ENCODE measurements around the gene TGOLN2. TPM values are rescaled to one million over a fixed set of nuclear protein-coding genes. Genes with fewer than 3 reads are reported as not detected.

Gene TGOLN2
- total RNA-seq, 1 donor from 2014 or later = 59.9 TPM

GRCh38 chr2:85277416-85278158 is 50.2 kb downstream of the TGOLN2 start:
- ATAC-seq (ENCODE audit: poor library complexity) (peak; percentile 83), DNase-seq (peak; percentile 79)
- intact Hi-C loops (cut with DNase I) = no loop called here

GRCh38 chr2:85276571-85277118 is 51.1 kb downstream of the TGOLN2 start:
- intact Hi-C loops (cut with DNase I) = no loop called here
- peak; percentile 22 for ATAC-seq (ENCODE audit: poor library complexity)
- no peak for DNase-seq

DNA sequence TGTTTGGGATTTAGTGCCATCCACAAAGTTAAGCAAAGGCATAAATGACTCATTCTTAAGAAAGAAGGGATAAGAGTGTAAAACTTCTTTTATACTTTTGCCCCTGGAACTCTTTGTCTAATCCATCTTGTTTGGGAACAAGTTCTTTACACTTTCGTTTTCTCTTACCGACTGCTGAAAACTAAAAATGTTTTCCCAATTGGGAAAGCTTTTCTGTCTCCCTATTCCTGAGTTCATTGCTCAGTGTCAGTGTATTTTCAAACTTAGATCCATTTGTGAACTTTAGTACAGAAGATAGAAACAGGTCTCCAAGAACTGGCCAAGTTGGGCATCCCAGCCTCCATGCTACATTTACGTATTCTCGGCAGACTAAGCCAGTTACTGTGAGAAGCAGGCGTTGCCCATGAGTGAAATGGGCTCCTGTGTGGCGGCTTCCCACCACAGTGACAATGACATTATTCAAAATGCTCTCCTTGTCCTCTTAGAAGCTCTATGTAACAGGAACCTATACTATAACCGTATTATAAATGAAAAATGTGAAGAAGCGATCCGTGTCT is 51.7 kb downstream of the TGOLN2 start:
- DNase-seq (no peak), ATAC-seq (ENCODE audit: poor library complexity) (no peak)
- intact Hi-C loops (cut with DNase I) = no loop called here

- intact Hi-C loops (cut with DNase I) = no loop called here
- ATAC-seq (ENCODE audit: poor library complexity) = no peak
- DNase-seq = no peak
Observed at GRCh38 chr2:85273738-85274731, 53.8 kb downstream of the TGOLN2 start.

DNA sequence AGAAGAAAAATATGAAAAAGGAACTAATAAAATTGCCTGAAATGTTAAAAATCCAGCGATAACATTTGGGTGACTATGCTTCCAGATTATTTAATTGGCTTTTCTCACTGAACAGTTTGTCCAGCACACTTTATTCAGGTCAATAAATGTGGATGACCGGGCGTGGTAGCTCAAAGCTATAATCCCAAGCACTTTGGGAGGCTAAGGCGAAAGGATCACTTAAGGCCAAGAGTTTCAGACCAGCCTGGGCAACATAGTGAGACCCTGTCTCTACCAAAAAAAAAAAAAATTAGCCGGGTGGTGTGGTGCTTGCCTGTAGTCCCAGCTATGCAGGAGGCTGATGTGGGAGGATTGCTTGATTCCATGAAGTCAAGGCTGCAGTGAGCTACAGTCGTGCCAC is 55.4 kb downstream of the TGOLN2 start:
- intact Hi-C loops (cut with DNase I) = no loop called here
- ATAC-seq (ENCODE audit: poor library complexity) (no peak), DNase-seq (no peak)

GRCh38 chr2:85269959-85270358 is 57.8 kb downstream of the TGOLN2 start:
- ATAC-seq (ENCODE audit: poor library complexity) (peak; percentile 58), DNase-seq (peak; percentile 45)
- intact Hi-C loops (cut with DNase I) = no loop called here

Other genes with a start within 250 kb of the TGOLN2 start
- 9.3 TPM for gene TCF7L1, start 194.6 kb downstream of the TGOLN2 start, total RNA-seq
- 39.8 TPM for gene RETSAT, start 26.5 kb upstream of the TGOLN2 start, total RNA-seq
- gene ELMOD3, start 26.8 kb upstream of the TGOLN2 start, total RNA-seq = 9.0 TPM
- 3.4 TPM for gene CAPG, start 82.4 kb upstream of the TGOLN2 start, total RNA-seq
- gene SH2D6, start 90.7 kb upstream of the TGOLN2 start, total RNA-seq = 0.24 TPM
- gene MAT2A, start 211.2 kb upstream of the TGOLN2 start, total RNA-seq = 116 TPM
- 25.1 TPM for gene GGCX, start 233.5 kb upstream of the TGOLN2 start, total RNA-seq
- gene VAMP8, start 249.6 kb upstream of the TGOLN2 start, total RNA-seq = 16.9 TPM

All from Right ventricle myocardium superior (tissue), 1 donor.